Neural cell (in vitro differentiated cells): Measurements from ENCODE around the gene CENPE.

Experiments
- CTCF ChIP-seq: fragments of 450-650 bp; IDR thresholded peaks from 2 replicates; pipeline ENCODE4 v1.5.1; 2014; ENCODE audit warnings: antibody characterized with exemption, mild to moderate bottlenecking, moderate library complexity; ENCODE audit not compliant: poor library complexity, severe bottlenecking
- EZH2 ChIP-seq: fragments of 200-600, 300-800 bp; shearing (Covaris generic), sonication (generic); IDR thresholded peaks from 2 replicates; pipeline ENCODE4 v1.6.1; 2014; ENCODE audit warnings: antibody characterized with exemption, low read length, borderline replicate concordance, mild to moderate bottlenecking; ENCODE audit not compliant: insufficient read depth, poor library complexity, severe bottlenecking
- MXI1 ChIP-seq: fragments of 450-650 bp; conservative IDR thresholded peaks from 2 replicates; pipeline ENCODE4 v1.6.1; 2014; ENCODE audit warnings: antibody characterized with exemption, mild to moderate bottlenecking; ENCODE audit not compliant: poor library complexity, severe bottlenecking
- POLR2AphosphoS5 ChIP-seq: IDR thresholded peaks from 2 replicates; pipeline ENCODE4 v1.6.1; 2012
- REST ChIP-seq: IDR thresholded peaks from 2 replicates; pipeline ENCODE4 v1.6.1; 2012; ENCODE audit warnings: borderline replicate concordance

- TF ChIP-seq CTCF, result no peak
- TF ChIP-seq REST, result no peak
- TF ChIP-seq EZH2, result no peak
- TF ChIP-seq MXI1, result no peak
- TF ChIP-seq POLR2AphosphoS5, result no peak
Measured at GRCh38 chr4:103060453-103061148, 137.5 kb downstream of the CENPE start.
